IPS-NIHi7 (cell line): ENCODE results near the gene CRYBG2.
A peak's percentile ranks its signal among the peaks of the same experiment; 100 is the strongest.
"Not testable (repeated sequence)": the region's sequence is repeated elsewhere in the genome, so short reads cannot be mapped to it uniquely, and the experiment has no call there.

Source experiments
- DNase-seq: peaks from one replicate; pipeline ENCODE4 v3.0.0; 2012; ENCODE audit warnings: mixed read lengths; ENCODE audit errors: extremely low spot score

Gene CRYBG2

DNA sequence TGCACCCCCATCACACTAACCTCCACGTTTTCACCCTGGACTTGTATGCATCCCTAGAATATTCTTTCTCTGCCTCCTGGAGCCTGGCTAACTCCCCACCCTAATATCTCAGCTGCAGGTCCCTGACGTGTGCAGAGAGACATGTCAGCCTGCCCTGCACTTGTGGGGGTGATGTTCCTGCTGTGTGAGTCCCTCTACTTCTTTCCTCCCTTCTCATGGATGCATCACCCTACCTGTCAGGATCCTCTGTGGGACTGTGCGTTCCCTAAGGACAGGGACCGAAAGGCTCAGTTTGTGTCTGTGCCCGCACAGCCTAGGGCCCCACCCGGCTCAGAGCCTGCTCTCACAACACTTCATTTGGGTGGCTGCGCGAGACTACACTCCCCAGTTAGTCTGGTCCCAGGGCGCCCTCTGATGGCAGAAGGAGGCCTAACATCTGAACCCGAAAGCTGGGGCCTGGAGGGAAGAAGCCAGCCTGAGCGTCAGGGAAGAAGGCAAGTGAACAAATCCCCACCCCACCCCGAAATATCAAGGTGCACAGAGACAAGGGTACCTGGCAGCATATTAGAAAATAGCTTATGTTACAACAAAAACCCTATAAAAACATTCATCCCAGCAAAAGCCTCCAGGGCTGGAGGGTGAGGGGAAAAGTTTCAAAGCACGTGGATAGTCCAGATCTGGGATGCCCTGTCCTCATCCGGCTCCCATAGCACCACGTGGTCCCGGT lies 32.5 kb downstream of the CRYBG2 start:
- peak; percentile 89 for DNase-seq

DNA sequence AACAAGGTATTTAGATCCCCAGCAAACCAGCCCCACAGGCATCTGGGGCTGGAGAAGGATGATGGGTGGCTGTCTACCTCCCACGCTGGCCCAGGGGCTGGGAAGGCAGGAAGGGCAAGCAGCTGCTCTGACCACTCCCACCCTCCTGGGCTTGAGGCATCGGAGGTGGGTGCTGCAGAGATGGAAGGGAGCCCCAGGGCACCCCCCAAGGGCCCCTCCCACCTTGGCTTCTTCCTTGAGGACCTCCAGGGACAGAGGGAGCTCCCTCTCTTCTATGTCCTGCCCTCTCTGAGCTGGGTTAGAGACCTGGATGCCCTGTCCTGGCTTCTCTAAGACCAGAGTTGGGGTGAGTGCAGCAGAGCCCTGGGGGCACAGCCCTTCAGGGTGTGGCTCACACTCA lies 33.0 kb downstream of the CRYBG2 start:
- DNase-seq = no peak

DNA sequence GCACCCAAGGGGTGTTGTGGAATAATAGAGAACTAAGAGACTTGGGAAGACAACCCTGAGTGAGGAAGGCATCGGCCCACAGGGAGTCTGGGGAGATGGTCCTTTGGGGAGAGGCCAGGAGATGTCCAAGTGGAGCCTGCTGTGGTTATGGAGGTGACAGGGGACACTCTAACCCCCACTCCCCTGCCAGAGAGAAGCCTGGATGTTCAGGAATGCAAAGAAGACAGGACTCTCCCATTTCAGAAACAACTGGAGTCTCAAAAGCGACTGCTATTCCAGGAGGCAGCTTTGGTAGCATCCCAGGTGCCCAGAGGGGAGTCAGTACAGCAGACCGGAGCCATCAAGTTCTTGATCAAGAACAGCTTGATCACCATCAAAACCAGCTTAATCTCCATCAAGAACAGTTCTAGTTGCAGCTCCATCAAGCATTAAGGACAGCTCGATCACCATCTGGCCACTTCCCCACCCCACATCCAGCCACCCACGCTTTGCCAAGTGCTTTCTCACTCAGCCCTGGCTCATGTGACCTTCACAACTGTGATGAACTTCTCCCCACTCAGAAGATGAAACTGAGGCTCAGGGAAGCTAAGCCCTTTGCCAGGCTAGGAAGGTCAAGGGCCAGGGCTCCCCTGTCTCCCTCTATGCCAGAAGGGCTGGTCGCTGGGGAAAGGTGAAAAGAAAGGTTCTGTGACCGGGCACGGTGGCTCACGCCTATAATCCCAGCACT lies 35.4 kb downstream of the CRYBG2 start:
- no peak for DNase-seq

DNA sequence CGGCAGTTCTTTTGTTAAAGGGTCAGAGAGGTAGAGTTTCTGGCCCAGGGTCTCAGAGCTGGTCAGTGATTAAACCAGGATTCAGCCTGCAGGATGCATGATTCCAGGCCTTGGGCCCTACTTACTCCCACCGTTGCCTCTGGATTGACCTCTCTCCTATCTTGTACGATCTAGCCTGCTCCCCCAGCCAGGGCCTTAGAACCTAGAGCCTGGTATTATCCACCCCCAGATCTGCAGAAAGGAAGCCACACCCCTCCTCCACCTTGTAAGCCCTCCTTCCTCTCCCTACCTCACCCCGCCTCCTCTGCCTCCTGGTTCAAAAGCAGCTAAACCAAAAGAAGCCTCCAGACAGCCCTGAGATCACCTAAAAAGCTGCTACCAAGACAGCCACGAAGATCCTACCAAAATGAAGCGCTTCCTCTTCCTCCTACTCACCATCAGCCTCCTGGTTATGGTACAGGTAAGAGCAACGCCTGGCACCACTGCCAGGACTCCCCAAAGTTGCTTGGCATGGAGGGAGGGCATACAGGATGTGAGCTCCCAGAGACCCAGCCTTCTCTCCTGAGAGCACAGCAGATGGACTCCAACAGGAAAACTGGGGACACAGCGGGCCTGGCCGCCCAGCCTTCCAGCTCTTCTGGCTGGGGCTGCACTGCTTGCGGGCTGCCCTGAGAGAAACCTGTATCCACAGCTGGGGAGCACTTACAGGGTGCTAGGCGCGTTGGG lies 36.2 kb downstream of the CRYBG2 start, which contains the start of gene CD52:
CD52 (plus strand) TSS at position 347 of the 726 bp plus-strand sequence; CDS start at position 407, 60 bp downstream.
- peak; percentile 77 for DNase-seq

DNA sequence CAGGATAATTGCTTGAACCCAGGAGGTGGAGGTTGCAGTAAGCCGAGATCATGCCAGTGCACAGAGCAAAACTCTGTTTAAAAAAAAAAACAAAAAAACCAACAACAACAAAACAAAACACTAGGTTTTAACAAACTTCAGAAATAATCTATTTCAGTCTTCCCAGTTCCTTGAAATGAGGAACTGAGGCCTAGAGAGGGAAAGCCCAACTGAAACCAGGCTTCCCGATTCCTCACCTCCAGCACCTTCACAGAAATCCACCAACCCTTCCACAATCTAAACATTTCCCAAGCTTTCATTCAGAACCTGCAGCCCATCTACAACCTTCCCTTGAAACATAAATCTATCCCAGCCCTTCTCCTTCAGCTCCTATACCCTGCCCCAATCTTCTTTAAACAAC lies 36.8 kb downstream of the CRYBG2 start:
- no peak for DNase-seq

DNA sequence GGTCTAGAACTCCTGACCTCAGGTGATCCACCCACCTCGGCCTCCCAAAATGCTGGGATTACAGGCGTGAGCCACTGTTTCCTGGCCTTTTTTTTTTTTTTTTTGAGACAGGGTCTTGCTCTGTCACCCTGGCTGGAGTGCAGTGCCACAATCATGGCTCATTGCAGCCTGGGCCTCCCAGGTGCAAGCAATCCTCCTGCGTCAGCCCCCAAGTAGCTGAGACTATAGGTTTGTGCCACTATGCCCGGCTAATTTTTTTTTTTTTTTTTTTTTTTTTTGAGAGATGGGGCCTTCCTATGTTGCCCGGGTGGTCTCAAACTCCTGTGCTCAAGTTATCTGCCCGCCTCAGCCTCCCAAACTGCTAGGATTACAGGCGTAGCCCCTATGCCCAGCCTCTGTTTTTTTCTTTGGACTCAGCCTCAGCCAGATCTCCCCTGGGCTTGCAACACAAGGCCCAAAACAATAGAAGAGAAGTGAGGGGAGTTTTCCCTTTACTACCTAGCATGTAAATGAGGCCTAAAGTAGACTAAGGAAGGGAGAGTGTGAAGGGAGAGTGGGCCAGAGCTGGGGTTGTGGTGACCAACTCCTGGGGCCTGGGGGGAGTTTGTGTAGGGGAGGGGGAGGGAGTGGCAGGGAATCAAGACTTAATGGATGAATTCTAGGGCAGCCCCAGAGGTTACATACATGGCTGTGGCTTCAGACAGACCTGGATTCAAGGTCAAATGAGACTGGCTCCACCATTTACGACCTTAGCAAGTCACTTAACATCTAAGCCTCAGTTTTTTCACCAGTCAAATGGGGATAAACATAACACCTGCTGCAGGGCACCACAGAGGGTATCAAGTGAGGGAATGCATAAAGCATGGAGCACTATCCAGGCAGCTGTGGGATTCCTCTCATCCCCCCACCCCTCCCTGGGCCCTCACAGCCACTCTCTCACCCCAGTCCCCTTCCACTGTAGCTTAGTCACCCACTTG lies 37.8 kb downstream of the CRYBG2 start:
- no peak for DNase-seq

DNA sequence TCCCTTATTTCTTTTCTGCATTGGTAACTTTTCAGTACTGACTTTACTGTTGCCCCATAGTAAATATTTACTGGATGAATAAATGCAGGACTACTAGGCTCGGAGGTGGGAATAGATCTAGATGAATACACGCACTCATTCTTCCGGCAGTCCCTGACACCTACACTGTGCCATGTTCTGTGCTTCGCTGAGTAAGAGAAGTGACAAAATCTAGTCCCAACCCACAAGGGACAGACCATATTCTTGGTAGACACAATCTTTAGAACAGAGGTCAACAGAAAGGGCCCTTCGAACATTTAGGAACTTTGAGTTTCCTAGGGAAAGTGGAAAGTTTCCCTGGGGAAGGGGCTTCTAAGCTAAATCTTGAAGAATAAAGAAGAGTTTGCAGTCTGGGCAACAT lies 39.4 kb downstream of the CRYBG2 start:
- no peak for DNase-seq

DNA sequence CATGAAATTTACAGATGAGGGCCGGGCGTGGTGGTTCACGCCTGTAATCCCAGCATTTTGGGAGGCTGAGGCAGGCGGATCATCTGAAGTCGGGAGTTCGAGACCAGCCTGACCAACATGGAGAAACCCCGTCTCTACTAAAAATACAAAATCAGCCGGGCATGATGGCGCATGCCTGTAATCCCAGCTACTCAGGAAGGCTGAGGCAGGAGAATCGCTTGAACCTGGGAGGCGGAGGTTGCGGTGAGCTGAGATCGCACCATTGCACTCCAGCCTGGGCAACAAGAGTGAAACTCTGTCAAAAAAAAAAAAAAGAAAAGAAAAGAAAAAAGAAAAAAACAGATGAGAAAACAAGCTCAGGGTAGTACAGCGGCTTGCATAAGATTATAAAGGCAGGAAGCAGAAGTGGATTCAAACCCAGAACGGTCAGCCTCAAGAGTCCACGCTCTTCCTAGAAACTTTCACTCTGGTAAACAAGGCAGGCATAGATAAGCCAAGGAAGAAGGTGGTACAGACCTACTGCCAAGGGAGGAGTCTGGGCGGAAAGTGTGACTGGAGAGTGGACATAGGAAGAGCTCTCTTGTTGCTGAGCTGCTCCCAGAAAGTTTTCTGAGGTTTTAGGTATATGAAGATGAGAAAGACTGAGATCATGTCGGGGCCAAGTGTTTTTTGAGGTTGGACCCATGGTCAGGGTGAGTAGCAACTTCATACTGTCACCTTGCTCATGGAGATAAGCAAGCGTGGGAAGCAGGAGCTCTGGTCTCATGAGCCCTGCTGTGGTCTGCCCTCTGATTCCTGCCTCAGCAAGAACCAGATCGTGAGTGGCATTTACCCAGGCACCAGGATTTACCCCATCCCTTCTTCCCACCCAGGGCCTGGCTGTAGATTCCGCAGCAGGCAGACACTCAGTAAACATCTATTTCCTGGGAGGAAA lies 45.7 kb downstream of the CRYBG2 start:
- DNase-seq = not testable (repeated sequence)

DNA sequence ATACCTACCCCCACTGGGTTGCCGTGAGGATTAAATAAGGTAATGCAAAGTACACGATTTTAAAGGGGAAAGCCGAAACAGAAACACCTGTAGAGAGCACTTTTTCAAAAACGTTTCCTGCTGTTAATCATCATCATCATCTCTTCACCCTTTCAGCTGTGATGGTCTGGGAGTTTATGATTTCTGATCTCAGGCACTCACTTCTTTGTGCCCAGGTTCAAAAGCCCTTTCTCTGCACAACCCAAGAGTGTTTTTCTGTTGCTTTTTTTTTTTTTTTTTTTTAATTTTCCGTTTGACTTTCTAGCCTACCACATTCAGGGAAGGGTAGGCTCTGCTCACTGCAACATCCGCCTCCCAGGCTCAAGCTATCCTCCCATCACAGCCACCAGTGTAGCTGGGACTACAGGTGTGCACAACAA lies 46.6 kb downstream of the CRYBG2 start:
- no peak for DNase-seq

DNA sequence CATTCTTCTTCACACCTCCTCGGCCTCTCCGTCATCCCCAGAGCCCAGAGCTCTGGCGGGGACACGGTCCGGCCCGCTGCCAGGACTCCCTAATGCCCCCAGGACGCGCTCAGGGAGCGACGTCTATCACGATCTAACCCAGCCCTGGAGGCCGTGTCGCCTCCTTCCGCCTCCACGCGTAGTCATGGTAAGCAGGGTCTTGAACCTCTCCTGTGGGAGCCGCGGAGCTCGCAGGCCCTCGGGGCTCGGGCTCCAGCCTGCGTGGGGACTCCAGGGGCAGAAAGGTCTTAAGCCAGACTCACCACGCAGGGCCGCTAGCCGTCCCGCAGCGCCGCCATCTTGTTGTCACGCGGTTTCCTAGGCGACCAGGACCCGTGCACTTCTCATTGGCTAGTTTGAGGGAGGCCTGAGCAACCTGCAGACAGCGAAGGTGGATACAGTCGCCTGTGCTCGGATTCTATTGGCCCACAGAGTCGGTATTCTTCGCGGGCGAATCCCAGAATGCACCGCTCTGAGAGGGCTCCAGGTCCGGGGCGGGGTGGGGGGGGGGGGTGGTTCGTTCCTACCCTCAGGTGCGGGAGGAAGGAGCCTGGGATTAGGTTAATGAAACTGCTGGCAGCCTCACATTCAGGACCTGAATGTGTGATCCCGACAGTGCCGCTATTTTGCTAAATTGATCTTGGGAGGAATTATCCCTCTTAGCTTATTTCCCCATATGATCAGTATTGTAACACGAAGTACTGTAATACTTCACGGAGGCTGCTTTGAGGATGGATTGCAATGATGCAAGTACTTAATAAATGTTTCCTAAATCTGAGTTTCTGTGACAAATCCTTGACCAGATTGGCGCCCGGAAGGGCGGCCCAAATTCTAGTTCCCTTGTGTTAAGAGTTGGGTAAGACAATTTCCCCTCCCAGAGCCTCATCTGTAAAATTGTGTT lies 47.4 kb downstream of the CRYBG2 start, which contains the start of gene UBXN11:
UBXN11 (minus strand) TSS at position 347 of the 940 bp plus-strand sequence. CDS start 3,753 bp downstream, outside the sequence.
- DNase-seq = peak; percentile 100

DNA sequence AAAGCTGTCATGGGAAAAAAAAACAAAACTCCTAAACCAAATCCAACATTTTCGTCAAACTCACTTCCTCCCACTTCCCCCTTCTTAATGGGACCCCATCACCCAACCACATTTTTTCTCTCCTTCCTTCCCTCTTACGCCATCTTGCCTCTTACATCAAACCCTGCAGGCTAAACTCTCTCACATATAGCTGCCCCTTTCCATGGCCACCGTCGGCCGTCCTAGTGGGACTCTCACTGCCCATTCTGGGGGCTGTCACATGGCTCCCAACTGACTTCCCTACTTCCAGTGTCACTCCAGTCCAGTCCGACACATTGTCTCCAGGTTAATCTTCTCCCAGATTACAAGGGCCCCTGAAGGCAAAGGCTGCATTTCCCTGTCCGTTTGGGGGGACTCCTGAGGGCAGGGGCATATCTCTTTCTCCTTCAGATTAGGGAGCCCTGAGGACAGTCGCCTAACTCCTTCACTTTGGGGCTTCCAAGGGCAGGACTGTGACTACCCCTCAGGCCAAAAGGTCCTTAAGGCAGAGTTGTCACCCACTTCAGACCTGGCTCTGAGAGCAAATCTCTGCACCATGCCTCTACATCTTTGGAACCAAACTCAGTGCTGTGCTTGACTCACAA lies 48.2 kb downstream of the CRYBG2 start:
- DNase-seq = no peak

DNA sequence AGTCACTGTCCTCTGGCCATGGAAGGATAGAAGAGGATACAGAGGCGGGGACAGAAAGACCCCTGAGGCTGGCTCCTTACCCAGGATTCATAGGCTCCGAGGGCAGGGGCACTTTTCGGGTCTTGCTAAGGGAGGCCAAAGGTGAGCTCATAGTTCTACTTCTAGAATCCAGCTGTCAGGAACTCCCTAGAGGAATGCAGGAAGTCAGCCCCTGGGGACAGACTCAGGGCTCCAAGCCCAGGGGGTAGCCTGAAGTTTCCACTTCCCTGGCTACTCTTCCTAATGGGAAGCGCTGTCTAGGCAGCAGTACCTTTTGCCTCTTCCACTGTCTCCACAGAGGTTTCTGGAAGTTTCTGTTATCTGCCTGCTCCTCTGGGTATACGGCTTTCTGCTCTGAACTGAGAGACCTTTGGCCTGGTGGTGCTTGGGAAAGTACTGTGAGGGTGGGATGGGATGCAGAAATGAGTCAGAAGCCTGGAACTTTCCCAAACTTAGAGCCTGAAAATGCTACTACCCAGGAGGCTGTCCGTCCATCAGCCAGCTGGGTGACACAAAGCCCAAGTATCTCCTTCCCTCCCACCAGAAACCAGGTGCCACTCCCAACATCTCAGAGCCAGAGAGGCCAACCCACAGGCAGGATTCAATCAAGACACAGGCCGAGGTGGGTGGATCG lies 51.1 kb downstream of the CRYBG2 start:
- DNase-seq = no peak

DNA sequence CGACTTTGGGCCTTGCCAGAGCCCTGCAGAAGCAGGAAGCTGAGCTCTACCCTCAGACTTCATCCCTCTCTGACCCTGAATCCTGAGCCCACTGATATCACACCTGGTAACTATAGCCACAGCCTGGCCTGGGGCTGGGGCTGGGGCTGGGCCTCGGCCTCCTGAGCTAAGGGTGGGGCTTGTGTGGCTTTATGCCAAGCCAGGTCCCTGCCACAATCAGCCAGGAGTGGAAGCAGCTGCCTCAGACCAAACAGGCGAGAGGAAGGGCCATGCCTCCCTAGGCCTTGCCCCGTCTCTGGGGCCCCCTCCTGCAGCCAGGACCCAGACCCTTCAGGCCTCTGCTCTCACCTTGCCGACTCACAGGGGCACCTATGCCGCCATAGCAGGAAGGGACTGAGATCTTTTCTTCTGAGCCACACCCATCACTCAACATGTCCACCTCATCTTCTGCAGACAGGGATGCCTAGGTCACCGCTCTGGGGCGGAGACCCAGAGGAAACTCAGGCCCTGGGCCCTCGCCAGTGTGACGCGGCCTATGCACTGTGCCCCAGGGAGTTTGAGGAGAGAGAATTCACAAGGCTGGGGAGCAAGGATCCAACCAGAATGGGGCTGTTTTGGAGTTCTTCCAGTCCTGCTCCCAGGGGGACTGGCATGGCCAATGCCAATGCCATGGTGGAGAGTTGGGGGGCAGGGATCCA lies 53.2 kb downstream of the CRYBG2 start:
- DNase-seq = no peak

DNA sequence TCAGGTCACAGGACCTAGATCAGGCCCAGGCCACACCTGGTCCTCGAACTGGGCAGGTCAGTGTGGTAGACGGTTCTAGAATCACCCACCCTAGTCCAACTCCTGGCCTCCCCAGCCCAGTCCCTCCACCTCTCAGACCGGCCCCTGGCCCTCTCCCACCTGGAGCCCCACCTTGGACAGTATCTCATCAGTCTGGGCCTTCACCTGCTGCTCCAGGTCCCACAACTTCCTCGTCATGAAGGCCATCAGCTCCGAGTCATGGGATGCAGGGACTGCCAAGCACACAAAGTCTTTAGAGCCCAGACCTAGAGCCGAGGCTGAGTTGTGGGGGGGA lies 56.2 kb downstream of the CRYBG2 start:
- no peak for DNase-seq

DNA sequence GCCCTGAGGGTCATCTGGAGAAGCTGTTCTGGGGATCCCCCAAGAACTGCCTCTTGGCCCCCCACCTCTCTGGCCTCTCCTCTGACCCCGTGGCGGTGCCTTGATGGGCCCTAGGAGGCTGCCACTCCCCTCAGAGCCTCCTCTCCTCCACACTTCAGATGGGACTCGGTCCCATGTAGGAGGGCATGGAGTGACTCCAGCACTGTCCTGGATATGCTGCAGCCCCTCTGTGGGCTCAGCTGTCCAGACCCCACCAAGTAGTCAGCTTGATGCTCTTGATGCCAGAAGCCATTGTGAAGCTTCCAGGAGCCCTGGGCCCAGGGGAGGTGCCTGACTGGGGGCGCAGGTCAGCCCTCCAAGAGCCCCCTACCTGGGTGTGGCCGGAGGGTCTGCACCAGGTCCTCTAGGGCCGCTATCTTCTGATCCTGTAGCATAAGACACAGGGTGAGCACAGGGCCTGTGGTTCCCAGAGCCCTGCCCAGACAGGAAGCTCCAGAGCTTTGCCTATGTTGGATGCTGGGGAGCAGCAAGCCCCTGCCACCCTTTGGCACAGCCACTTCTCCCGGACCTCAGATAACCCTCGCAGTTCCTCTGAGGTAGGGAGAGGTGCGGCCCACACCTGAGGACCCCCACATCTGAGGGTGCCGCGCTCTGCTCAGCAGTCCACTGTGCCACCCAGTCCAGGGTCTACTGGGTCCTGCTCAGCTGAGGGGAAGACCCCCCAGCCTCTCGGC lies 56.7 kb downstream of the CRYBG2 start:
- DNase-seq = no peak

DNA sequence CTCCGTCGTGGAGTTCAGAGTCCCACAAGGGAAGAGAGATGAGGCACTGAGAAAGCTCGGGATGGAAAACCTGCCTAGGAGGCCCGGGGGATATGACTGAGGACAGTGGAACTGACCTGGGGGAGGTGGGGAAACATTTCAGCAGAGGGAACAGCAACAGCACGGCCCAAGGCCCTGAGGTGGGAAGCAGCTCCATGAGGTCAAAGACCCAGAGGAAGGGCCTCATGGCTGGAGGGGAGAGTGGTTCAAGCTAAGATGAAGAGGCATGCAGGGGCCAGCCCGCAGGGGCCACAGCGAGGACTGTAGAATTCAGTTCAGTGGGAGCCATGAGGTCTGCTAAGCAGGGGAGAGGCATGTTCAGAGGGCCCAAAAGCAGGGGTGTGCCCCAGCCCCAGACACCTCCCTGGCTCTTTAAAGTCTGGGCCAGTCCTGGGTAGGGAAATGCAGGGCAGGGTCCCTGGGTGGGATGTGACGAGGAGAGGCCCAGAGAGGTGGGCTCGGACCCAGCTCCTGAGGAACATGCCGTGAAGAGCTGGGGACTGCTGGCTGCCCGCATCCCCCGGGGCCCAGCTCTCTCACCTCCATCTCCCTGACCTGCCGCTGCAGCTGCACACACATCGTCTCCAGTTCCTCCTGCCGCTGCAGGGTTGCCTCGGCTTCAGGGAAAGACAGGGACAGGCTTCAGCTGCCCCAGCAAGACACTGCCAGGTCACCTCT lies 57.4 kb downstream of the CRYBG2 start:
- DNase-seq = no peak
